GM12892 (cell line): ENCODE measurements around the gene ACTR6.

ENCODE experiments used
- POLR2A ChIP-seq: IDR thresholded peaks from 2 replicates; pipeline ENCODE4 v1.6.1; 2011; ENCODE audit warnings: low read depth, low read length, control low read depth
- TAF1 ChIP-seq: IDR thresholded peaks from 2 replicates; pipeline ENCODE4 v1.6.1; 2011; ENCODE audit warnings: low read depth, mild to moderate bottlenecking, control low read depth, low read length, borderline replicate concordance

- no peak for TF ChIP-seq TAF1
- no peak for TF ChIP-seq POLR2A
These were observed 13.9 kb downstream of the ACTR6 start for GRCh38 chr12:100214518-100214917.
